Effector CD4-positive, alpha-beta T cell (primary cell): ENCODE data around the gene ZNF786.

Source experiments
- DNase-seq: peaks from one replicate; pipeline ENCODE4 v3.0.0-alpha.2; 2020

Gene ZNF786

DNA sequence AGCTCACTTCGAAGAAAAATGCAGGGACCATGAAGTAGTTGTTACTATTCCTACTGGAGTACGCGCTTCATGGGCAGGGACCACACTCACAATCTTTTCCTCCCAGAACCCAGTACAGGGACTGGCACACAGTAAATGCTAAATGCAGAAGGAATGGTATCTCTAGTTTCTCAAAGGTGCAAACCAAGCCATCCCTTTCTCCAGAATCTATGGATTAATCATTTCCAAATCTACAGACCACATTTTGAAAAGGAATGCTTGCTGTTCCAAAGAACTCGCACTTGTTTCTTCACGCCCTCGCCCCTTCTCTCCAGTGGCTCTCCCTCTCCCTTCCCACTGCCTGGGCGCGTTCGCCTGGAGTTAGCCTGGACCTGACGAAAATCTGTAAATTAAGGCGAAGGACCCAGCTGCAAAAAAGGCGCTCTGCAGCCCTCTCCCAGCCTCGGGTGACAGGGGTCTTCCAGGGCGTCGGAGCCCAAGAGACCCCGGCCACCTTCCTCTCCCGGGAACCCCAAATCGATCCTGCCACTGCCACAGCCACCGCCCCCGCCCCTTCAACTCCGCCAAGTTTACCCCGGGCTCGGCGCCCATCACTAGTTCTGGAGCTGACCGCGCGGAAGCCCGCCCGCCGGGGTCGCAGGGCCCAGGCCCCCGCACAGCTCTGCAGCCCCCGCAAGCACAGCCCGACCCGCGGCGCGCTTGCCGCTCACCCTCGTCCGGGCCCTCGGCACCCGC lies 62.7 kb downstream of the ZNF786 start:
- DNase-seq, result no peak

DNA sequence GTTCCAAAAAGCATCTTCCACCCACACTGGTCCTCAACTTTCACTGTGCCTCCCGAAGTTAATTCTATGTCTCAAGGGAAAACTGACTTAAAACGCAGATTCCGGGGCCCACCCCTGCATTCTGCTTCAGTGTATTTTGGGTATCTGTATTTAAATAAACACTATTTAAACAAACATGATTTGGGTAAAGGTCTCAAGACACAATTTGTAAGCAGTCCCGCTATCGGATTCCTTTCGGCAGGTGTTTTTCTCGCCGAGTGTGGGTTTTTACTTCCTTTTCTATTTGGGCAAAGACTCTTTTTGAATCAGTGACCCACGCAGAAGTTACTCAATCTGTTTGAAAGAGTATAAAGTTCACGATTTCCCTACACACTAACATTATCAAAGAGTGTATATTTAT lies 63.5 kb downstream of the ZNF786 start:
- no peak for DNase-seq

DNA sequence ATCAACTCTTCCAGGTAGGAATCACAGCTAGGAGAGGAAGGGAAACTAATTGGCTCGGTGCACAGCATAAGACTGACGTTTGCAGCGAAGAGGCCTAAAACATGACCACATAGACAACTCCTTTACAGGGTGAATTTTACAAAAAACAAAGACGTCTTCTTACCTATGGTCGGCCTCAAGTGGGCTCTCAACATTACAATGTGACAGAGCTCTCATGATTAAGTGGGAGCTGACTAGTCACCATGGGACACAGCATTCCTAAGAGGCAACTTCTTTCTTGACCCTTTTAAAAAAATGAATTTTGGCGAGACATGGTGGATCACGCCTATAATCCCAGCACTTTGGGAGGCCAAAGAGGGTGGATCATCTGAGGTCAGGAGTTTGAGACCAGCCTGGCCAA lies 66.9 kb downstream of the ZNF786 start:
- DNase-seq, result no peak

DNA sequence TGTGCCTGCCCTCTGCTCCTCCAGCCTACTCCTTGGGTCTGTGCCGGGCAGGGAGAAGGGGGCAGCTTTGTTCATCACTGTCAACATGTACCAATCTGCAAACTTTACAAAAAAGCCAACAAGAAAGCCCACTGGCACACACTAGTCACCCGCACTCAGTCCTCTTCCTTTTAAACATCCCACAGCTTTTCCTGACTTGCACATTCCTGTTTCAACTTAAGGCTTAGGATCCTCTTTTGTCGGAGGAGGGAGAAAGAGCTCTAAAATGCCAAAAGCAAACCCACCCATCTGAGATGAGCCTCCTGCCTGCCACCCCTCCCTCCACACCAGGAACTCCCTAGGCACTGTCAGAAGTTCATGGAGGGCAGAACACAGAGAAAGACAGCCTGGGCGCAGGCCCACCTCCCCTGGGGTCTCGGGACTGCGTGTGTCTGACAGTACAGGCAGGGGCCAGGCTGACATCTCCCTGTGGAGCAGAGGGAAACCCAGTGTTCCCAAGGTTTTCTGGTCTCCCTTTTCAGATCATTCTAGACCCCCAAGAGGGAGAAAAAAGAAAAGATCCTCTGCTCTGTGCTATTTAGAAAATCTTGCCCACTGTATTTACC lies 67.7 kb downstream of the ZNF786 start:
- no peak for DNase-seq

DNA sequence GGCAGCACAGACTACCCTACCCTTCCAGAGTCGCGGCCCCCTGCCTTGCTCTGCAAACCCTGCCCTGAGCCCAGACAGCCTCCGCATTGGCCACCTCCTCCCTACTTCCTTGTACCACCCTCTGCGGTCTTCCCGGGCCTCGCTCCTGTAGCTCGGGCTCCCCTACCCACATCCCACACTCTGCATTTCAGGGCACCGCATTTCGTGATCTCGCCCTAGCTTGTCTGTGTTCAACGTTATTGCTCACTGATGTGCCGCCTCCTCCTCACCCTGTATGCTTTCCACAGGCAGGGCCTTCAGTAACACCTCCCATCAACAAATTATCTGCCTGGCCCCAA lies 68.8 kb downstream of the ZNF786 start:
- DNase-seq, result no peak

DNA sequence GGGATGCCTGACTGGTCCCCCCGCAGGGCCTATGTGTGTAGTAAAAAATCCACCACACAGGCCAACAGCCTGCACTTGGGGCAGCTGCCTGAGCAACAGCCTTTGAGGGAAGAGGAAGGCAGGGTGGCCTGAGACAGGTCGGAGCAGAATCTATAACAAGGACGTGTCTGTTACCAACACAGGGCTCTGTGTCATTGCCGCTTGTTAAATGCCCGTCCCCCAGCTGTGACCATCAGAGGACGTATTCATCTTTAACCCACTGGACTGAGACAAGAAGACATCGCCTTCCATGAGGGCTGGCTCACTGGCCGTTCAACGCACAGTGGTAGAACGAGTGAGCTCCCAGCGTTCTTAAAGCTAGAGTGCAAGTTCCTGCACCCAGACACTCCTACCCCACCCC lies 70.0 kb downstream of the ZNF786 start:
- no peak for DNase-seq
